ENCODE data around the gene EML5. TPM values are rescaled to one million over a fixed set of nuclear protein-coding genes. Genes with fewer than 3 reads are reported as not detected.
A peak's percentile ranks its signal among the peaks of the same experiment; 100 is the strongest.

EML5 gene
- polyA plus RNA-seq, 1 experiment, result 1.2 TPM

GRCh38 chr14:88746052-88746451 is 46.7 kb downstream of the EML5 start:
- ChIA-PET CTCF (no interaction called here), POLR2A (no interaction called here)
- TF ChIP-seq CTCF (IDR thresholded peaks at IDR 0.05; ENCODE audit: insufficient read depth, low read depth, low read length), result no peak
- Histone ChIP-seq H3K27me3 (ENCODE audit: control insufficient read depth, insufficient read depth, low read length) (no peaks in the 10 kb centered on the region), H3K36me3 (ENCODE audit: control insufficient read depth, insufficient read depth, low read length) (no peaks in the 10 kb centered on the region), H3K4me3 (ENCODE audit: low read depth, low read length) (no peak overlapping the region)
- no peak for DNase-seq (ENCODE audit: low read depth)

DNA sequence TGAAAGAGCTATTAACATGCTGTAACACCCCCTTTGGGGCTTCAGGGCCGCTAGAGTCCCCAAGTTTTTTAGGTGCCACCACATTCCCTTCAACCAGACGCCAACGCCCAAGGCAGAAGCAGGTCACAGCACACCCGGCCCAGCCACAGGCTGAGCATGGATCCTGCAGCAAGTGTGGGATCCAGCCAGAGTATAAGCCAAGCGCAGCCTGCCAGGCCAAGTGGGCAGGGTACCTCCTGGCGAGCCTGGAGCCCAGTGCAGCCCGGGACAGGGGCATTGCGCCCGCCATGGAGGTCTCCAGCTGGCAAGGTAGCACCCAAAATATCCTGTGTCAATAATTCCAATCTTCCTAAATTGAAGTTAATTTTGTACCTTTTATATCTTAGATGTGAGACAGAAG is 55.5 kb downstream of the EML5 start:
- DNase-seq (ENCODE audit: low read depth), result no peak
- POLR2A ChIA-PET, result no interaction called here
- CTCF ChIA-PET, result no interaction called here
- Histone ChIP-seq H3K4me3 (ENCODE audit: low read depth, low read length) (no peak overlapping the region), H3K27me3 (ENCODE audit: control insufficient read depth, insufficient read depth, low read length) (no peaks in the 10 kb centered on the region), H3K36me3 (ENCODE audit: control insufficient read depth, insufficient read depth, low read length) (no peaks in the 10 kb centered on the region)
- no peak for TF ChIP-seq CTCF (IDR thresholded peaks at IDR 0.05; ENCODE audit: insufficient read depth, low read depth, low read length)

- POLR2A ChIA-PET, result no interaction called here
- DNase-seq (ENCODE audit: low read depth), result no peak
- CTCF ChIA-PET, result interaction anchor here (1.6 kb wide), 1 partner anchor 21 kb away, joined by 3 read pairs; no protein-coding TSS in a partner anchor
- H3K36me3 ChIP-seq (ENCODE audit: control insufficient read depth, insufficient read depth, low read length), result no peaks in the 10 kb centered on the region
- no peak overlapping the region for H3K4me3 ChIP-seq (ENCODE audit: low read depth, low read length)
- no peaks in the 10 kb centered on the region for H3K27me3 ChIP-seq (ENCODE audit: control insufficient read depth, insufficient read depth, low read length)
- TF ChIP-seq CTCF (IDR thresholded peaks at IDR 0.05; ENCODE audit: insufficient read depth, low read depth, low read length), result no peak
Measured at GRCh38 chr14:88733121-88733520, 59.6 kb downstream of the EML5 start.

DNA sequence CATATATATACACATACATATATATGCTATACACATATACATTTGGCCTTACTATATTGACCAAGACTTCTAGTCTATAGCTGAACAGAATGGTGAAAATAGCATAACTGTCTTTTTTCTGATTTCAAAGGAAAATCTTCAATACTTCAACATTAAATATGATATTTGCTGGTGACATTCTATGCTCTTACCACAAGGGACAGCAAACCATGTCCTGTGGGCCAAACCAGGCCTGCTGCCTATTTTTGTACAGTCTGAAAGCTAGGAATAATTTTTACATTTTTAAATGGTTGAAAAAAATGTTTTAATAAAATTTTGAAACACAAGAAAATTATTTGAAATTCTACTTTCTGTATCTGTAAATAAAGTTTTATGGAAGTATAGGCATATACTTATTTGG is 63.6 kb downstream of the EML5 start:
- DNase-seq (ENCODE audit: low read depth), result no peak
- ChIA-PET POLR2A (no interaction called here), CTCF (interaction anchor here (0.8 kb wide), 1 partner anchor 9 kb away, joined by 3 read pairs; no protein-coding TSS in a partner anchor)
- no peaks in the 10 kb centered on the region for H3K27me3 ChIP-seq (ENCODE audit: control insufficient read depth, insufficient read depth, low read length)
- no peaks in the 10 kb centered on the region for H3K36me3 ChIP-seq (ENCODE audit: control insufficient read depth, insufficient read depth, low read length)
- peak; percentile 30 for TF ChIP-seq CTCF (IDR thresholded peaks at IDR 0.05; ENCODE audit: insufficient read depth, low read depth, low read length)
- H3K4me3 ChIP-seq (ENCODE audit: low read depth, low read length), result no peak overlapping the region

- DNase-seq (ENCODE audit: low read depth), result no peak
- POLR2A ChIA-PET, result no interaction called here
- TF ChIP-seq CTCF (IDR thresholded peaks at IDR 0.05; ENCODE audit: insufficient read depth, low read depth, low read length), result no peak
- CTCF ChIA-PET, result interaction anchor here (0.6 kb wide), 1 partner anchor 79 kb away, joined by 3 read pairs; no protein-coding TSS in a partner anchor
- Histone ChIP-seq H3K36me3 (ENCODE audit: control insufficient read depth, insufficient read depth, low read length) (no peaks in the 10 kb centered on the region), H3K27me3 (ENCODE audit: control insufficient read depth, insufficient read depth, low read length) (no peaks in the 10 kb centered on the region), H3K4me3 (ENCODE audit: low read depth, low read length) (no peak overlapping the region)
Measured at GRCh38 chr14:88727057-88727456, 65.7 kb downstream of the EML5 start.

All from BJ (cell line).